Fibroblast of mammary gland (primary cell): ENCODE data around the gene MIDN.

Source experiments
- DNase-seq: peaks from one replicate; pipeline ENCODE4 v3.0.0-alpha.2; 2010; ENCODE audit warnings: low read depth
- H3K4me3 ChIP-seq: 2 replicates; pipeline ENCODE4 v1.5.1; 2011; ENCODE audit warnings: low read depth, mild to moderate bottlenecking, low read length, moderate library complexity; ENCODE audit not compliant: control insufficient read depth
- CTCF ChIP-seq: conservative IDR thresholded peaks from 2 replicates; pipeline ENCODE4 v1.5.1; 2011; ENCODE audit warnings: low read depth, low read length, inconsistent platforms; ENCODE audit not compliant: control insufficient read depth, insufficient read depth

MIDN gene

GRCh38 chr19:1275260-1275975, 27.0 kb downstream of the MIDN start, which contains the start of gene FAM174C:
Gene FAM174C (plus strand): TSS chr19:1275530. CDS start chr19:1275550, 20 bp downstream.
- peak; percentile 97 for DNase-seq
- H3K4me3 ChIP-seq, result peak within 1 kb of the TSS; percentile 60
- no peak for TF ChIP-seq CTCF

- TF ChIP-seq CTCF, result no peak
- no peak for DNase-seq
- peak overlapping the region; percentile 60 for H3K4me3 ChIP-seq
Observed at GRCh38 chr19:1275976-1276627, 27.7 kb downstream of the MIDN start.

- H3K4me3 ChIP-seq, result peak overlapping the region; percentile 60
- no peak for DNase-seq
- no peak for TF ChIP-seq CTCF
Observed at GRCh38 chr19:1276628-1277022, 28.2 kb downstream of the MIDN start.

GRCh38 chr19:1277061-1277460, 28.7 kb downstream of the MIDN start:
- DNase-seq, result no peak
- no peak for TF ChIP-seq CTCF
- no peak overlapping the region for H3K4me3 ChIP-seq

- no peak for DNase-seq
- no peak for TF ChIP-seq CTCF
- H3K4me3 ChIP-seq, result no peak overlapping the region
Observed at GRCh38 chr19:1278074-1278473, 29.7 kb downstream of the MIDN start.

GRCh38 chr19:1278713-1279660, 30.6 kb downstream of the MIDN start:
- H3K4me3 ChIP-seq, result no peak overlapping the region
- TF ChIP-seq CTCF, result no peak
- DNase-seq, result no peak
